OCI-LY1 (cell line): ENCODE data around the gene ERBB4.

Experiments used
- CTCF ChIP-seq: fragments of 200-600 bp; sonication (generic), shearing (Covaris generic); IDR thresholded peaks from 2 replicates; pipeline ENCODE4 v1.5.1; 2017; ENCODE audit warnings: mild to moderate bottlenecking, antibody characterized with exemption, low read length, moderate library complexity, mixed read lengths
- EZH2 ChIP-seq: fragments of 200-600 bp; sonication (generic), shearing (Covaris generic); IDR thresholded peaks from 2 replicates; pipeline ENCODE4 v1.8.0; 2017; ENCODE audit warnings: borderline replicate concordance, mixed run types, mild to moderate bottlenecking, antibody characterized with exemption, low read length, moderate library complexity, mixed read lengths

GRCh38 chr2:212532585-212532984, 6.0 kb downstream of the ERBB4 start:
- peak; percentile 29; the same call in 1 of the 2 replicates for TF ChIP-seq CTCF
- TF ChIP-seq EZH2 = no peak
